ENCODE data around the gene PRKCD. TPM values are rescaled to one million over a fixed set of nuclear protein-coding genes. Genes with fewer than 3 reads are reported as not detected.

Gene PRKCD
- total and polyA plus RNA-seq, 9 of the 15 experiments (the other 6 are each of a cell fraction or from before 2014, with no cell fraction given) = 2.5 to 19.5 (median 6.1) TPM

DNA sequence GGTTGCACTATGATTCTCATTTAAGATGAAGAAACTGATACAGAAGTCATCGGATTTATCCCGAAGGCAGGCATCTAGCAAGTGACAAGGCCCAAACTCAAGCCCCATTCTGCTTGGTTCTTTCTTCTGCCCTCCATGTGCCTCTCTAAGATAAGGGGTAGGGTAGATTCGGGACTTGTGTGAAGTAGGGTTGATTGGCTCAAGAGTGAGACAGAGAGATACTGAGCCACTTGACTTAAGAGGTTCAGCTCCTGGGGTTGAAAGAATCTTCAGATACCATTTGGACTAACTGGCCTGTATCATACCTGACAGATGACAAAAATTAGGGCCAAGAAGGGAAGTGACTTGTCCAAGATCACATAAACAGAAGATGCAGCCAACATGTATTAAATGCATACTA is 31.7 kb upstream of the PRKCD start (continued):
- TF ChIP-seq MCM5 (IDR thresholded peaks at IDR 0.05; ENCODE audit: low read depth) (no peak), SMARCA4 (IDR thresholded peaks at IDR 0.05) (peak; percentile 73), TFAP4 (CRISPR knock-in tag; IDR thresholded peaks at IDR 0.05; ENCODE audit: borderline replicate concordance) (no peak), CBFA2T2 (conservative IDR thresholded peaks at IDR 0.05) (peak; percentile 93), FOXK2 (conservative IDR thresholded peaks at IDR 0.05 in 1 of 2, IDR thresholded peaks at IDR 0.05 in 1 of 2; ENCODE audit: low read depth in 2 of 2) (no peak), ZNF24 (IDR thresholded peaks at IDR 0.05) (no peak), TFE3 (CRISPR knock-in tag; IDR thresholded peaks at IDR 0.05) (no peak), LEF1 (IDR thresholded peaks at IDR 0.05) (peak; percentile 37; the same call in 1 of the 2 replicates), VEZF1 (CRISPR knock-in tag; IDR thresholded peaks at IDR 0.05) (0 out of 2 replicates have a peak, but pooled peaks have one; percentile 15), YBX1 (IDR thresholded peaks at IDR 0.05) (no peak), RFX7 (CRISPR knock-in tag; IDR thresholded peaks at IDR 0.05) (no peak), SAFB (IDR thresholded peaks at IDR 0.05; ENCODE audit: borderline replicate concordance, low read depth, low read length) (no peak), MXI1 (IDR thresholded peaks at IDR 0.05; ENCODE audit: low read depth, low read length) (no peak), CBFB (CRISPR knock-in tag; IDR thresholded peaks at IDR 0.05) (no peak), CREBBP (IDR thresholded peaks at IDR 0.05; ENCODE audit: low read depth, low read length) (no peak), ESRRA (IDR thresholded peaks at IDR 0.05; ENCODE audit: borderline replicate concordance, low read depth) (no peak), SFPQ (IDR thresholded peaks at IDR 0.05; ENCODE audit: low read depth, low read length) (no peak), ZNF239 (CRISPR knock-in tag; IDR thresholded peaks at IDR 0.05) (no peak), TCF7 (IDR thresholded peaks at IDR 0.05; ENCODE audit: borderline replicate concordance) (no peak), CREB3L1 (IDR thresholded peaks at IDR 0.05; ENCODE audit: borderline replicate concordance, low read depth) (no peak)
- TF ChIP-seq, protein P1, sequence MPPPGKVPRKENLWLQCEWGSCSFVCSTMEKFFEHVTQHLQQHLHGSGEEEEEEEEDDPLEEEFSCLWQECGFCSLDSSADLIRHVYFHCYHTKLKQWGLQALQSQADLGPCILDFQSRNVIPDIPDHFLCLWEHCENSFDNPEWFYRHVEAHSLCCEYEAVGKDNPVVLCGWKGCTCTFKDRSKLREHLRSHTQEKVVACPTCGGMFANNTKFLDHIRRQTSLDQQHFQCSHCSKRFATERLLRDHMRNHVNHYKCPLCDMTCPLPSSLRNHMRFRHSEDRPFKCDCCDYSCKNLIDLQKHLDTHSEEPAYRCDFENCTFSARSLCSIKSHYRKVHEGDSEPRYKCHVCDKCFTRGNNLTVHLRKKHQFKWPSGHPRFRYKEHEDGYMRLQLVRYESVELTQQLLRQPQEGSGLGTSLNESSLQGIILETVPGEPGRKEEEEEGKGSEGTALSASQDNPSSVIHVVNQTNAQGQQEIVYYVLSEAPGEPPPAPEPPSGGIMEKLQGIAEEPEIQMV (tag; conservative IDR thresholded peaks at IDR 0.05; ENCODE audit: low read depth) = no peak
